Measurements from ENCODE around the gene SLC29A1. TPM values are rescaled to one million over a fixed set of nuclear protein-coding genes. Genes with fewer than 3 reads are reported as not detected.

Gene SLC29A1
- total and polyA plus RNA-seq, 4 donors, result 15.1 to 67.2 (median 16.7) TPM

DNA sequence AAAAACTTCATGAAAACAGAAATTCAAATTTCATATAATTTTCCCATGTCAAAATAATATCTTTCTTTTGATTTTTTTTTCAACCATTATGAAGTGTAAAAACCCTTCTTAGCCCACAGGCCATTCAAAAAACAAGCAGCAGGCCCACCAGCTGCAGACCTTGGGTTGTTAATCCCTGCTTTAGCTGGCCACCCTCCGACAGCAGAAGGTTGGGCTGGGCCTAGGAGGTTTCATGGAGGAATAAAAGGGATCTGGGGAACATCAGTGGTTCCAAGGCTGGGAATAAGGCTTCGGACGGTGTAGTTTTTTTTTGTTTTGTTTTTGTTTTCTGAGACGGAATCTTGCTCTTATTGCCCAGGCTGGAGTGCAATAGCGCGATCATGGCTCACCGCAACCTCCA is 19.9 kb downstream of the SLC29A1 start:
- Histone ChIP-seq H3K4me3 (ENCODE audit: low read depth in 1 of 3, low read length in 3 of 3) (no peak overlapping the region), H3K9me3 (ENCODE audit: control insufficient read depth in 4 of 4, low read length in 3 of 4) (no peaks in the 10 kb centered on the region), H3K9ac (ENCODE audit: low read depth in 1 of 2, low read length in 2 of 2) (no peak overlapping the region), H3K27me3 (ENCODE audit: control insufficient read depth in 4 of 4, insufficient read depth in 4 of 4, low read length in 3 of 4) (no peaks in the 10 kb centered on the region), H3K27ac (ENCODE audit: low read depth in 1 of 2, low read length in 2 of 2) (no peak overlapping the region), H3K36me3 (ENCODE audit: control insufficient read depth in 4 of 4, insufficient read depth in 3 of 4, low read depth in 1 of 4, low read length in 3 of 4) (no peaks in the 10 kb centered on the region), H3K4me1 (ENCODE audit: control insufficient read depth in 4 of 4, insufficient read depth in 4 of 4, low read length in 3 of 4) (peaks cover 3 to 8% (median 6%) of the 10 kb centered on the region in 4 donors)
- no peak for DNase-seq (ENCODE audit: low spot score)
- WGBS, result 92% methylated on average over 7 of the region's 7 CpGs
- no peak for TF ChIP-seq YY1 (IDR thresholded peaks at IDR 0.05)
- no peak for TF ChIP-seq SP1 (IDR thresholded peaks at IDR 0.05)
- no peak for TF ChIP-seq EGR1 (IDR thresholded peaks at IDR 0.05; ENCODE audit: low read depth in 2 of 2)
- TF ChIP-seq GABPA (IDR thresholded peaks at IDR 0.05 in 1 of 2, conservative IDR thresholded peaks at IDR 0.05 in 1 of 2), result no peak
- TF ChIP-seq, protein P1, sequence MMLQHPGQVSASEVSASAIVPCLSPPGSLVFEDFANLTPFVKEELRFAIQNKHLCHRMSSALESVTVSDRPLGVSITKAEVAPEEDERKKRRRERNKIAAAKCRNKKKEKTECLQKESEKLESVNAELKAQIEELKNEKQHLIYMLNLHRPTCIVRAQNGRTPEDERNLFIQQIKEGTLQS (IDR thresholded peaks at IDR 0.05), result no peak
- TF ChIP-seq, protein P2, sequence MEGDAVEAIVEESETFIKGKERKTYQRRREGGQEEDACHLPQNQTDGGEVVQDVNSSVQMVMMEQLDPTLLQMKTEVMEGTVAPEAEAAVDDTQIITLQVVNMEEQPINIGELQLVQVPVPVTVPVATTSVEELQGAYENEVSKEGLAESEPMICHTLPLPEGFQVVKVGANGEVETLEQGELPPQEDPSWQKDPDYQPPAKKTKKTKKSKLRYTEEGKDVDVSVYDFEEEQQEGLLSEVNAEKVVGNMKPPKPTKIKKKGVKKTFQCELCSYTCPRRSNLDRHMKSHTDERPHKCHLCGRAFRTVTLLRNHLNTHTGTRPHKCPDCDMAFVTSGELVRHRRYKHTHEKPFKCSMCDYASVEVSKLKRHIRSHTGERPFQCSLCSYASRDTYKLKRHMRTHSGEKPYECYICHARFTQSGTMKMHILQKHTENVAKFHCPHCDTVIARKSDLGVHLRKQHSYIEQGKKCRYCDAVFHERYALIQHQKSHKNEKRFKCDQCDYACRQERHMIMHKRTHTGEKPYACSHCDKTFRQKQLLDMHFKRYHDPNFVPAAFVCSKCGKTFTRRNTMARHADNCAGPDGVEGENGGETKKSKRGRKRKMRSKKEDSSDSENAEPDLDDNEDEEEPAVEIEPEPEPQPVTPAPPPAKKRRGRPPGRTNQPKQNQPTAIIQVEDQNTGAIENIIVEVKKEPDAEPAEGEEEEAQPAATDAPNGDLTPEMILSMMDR (IDR thresholded peaks at IDR 0.05; ENCODE audit: low read depth, low read length, missing input control), result no peak
- TF ChIP-seq HNF4A (conservative IDR thresholded peaks at IDR 0.05), result no peak
- TF ChIP-seq RAD21 (IDR thresholded peaks at IDR 0.05), result no peak

GRCh38 chr6:44245391-44245911 is 22.1 kb downstream of the SLC29A1 start:
- Histone ChIP-seq H3K27me3 (ENCODE audit: control insufficient read depth in 4 of 4, insufficient read depth in 4 of 4, low read length in 3 of 4) (no peaks in the 10 kb centered on the region), H3K9ac (ENCODE audit: low read depth in 1 of 2, low read length in 2 of 2) (peak overlapping the region; percentile 32 to 93), H3K27ac (ENCODE audit: low read depth in 1 of 2, low read length in 2 of 2) (peak overlapping the region; percentile 99 to 100), H3K4me1 (ENCODE audit: control insufficient read depth in 4 of 4, insufficient read depth in 4 of 4, low read length in 3 of 4) (peaks cover 5 to 25% (median 20%) of the 10 kb centered on the region in 4 donors), H3K4me3 (ENCODE audit: low read depth in 1 of 3, low read length in 3 of 3) (peak overlapping the region; percentile 28 to 74 (median 48)), H3K36me3 (ENCODE audit: control insufficient read depth in 4 of 4, insufficient read depth in 3 of 4, low read depth in 1 of 4, low read length in 3 of 4) (peaks cover 2 to 18% (median 13%) of the 10 kb centered on the region in 4 donors), H3K9me3 (ENCODE audit: control insufficient read depth in 4 of 4, low read length in 3 of 4) (no peaks in the 10 kb centered on the region)
- DNase-seq (ENCODE audit: low spot score), result no peak
- no peak for TF ChIP-seq ZBTB33 (IDR thresholded peaks at IDR 0.05)
- no peak for TF ChIP-seq RAD21 (IDR thresholded peaks at IDR 0.05)
- no peak for TF ChIP-seq FOXA2 (IDR thresholded peaks at IDR 0.05)
- TF ChIP-seq, protein P1 (IDR thresholded peaks at IDR 0.05), result no peak
- TF ChIP-seq, protein P2 (IDR thresholded peaks at IDR 0.05; ENCODE audit: low read depth, low read length, missing input control), result no peak
- no peak for TF ChIP-seq TAF1 (conservative IDR thresholded peaks at IDR 0.05)
- TF ChIP-seq YY1 (IDR thresholded peaks at IDR 0.05), result no peak
- TF ChIP-seq, protein P3, sequence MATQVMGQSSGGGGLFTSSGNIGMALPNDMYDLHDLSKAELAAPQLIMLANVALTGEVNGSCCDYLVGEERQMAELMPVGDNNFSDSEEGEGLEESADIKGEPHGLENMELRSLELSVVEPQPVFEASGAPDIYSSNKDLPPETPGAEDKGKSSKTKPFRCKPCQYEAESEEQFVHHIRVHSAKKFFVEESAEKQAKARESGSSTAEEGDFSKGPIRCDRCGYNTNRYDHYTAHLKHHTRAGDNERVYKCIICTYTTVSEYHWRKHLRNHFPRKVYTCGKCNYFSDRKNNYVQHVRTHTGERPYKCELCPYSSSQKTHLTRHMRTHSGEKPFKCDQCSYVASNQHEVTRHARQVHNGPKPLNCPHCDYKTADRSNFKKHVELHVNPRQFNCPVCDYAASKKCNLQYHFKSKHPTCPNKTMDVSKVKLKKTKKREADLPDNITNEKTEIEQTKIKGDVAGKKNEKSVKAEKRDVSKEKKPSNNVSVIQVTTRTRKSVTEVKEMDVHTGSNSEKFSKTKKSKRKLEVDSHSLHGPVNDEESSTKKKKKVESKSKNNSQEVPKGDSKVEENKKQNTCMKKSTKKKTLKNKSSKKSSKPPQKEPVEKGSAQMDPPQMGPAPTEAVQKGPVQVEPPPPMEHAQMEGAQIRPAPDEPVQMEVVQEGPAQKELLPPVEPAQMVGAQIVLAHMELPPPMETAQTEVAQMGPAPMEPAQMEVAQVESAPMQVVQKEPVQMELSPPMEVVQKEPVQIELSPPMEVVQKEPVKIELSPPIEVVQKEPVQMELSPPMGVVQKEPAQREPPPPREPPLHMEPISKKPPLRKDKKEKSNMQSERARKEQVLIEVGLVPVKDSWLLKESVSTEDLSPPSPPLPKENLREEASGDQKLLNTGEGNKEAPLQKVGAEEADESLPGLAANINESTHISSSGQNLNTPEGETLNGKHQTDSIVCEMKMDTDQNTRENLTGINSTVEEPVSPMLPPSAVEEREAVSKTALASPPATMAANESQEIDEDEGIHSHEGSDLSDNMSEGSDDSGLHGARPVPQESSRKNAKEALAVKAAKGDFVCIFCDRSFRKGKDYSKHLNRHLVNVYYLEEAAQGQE (IDR thresholded peaks at IDR 0.05), result no peak
- TF ChIP-seq HNF4A (conservative IDR thresholded peaks at IDR 0.05), result no peak
- TF ChIP-seq FOXA1 (IDR thresholded peaks at IDR 0.05), result no peak
- no peak for TF ChIP-seq SP1 (IDR thresholded peaks at IDR 0.05)
- no peak for TF ChIP-seq NR2F2 (IDR thresholded peaks at IDR 0.05)
- TF ChIP-seq, protein P4, sequence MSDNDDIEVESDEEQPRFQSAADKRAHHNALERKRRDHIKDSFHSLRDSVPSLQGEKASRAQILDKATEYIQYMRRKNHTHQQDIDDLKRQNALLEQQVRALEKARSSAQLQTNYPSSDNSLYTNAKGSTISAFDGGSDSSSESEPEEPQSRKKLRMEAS (IDR thresholded peaks at IDR 0.05), result no peak
- TF ChIP-seq EGR1 (IDR thresholded peaks at IDR 0.05; ENCODE audit: low read depth in 2 of 2), result no peak
- TF ChIP-seq JUND (IDR thresholded peaks at IDR 0.05), result no peak
- TF ChIP-seq GABPA (IDR thresholded peaks at IDR 0.05 in 1 of 2, conservative IDR thresholded peaks at IDR 0.05 in 1 of 2), result no peak
- TF ChIP-seq RXRA (IDR thresholded peaks at IDR 0.05), result no peak
- no peak for TF ChIP-seq HNF4G (IDR thresholded peaks at IDR 0.05)
- whole genome bisulfite sequencing, result 75% methylated on average over 12 of the region's 12 CpGs
